A549 (cell line): ENCODE measurements around the gene DPYSL3.

ENCODE experiments used
- EP300 ChIP-seq, 2 experiments: fragments of >200 bp; sonication (Bioruptor Twin); formaldehyde crosslinking; IDR thresholded peaks; 2 replicates in 1 of 2; 3 replicates in 1 of 2; pipeline ENCODE4 v1.6.1; 2016 to 2017
- ESRRA ChIP-seq: fragments of 150-350 bp; IDR thresholded peaks from 2 replicates; pipeline ENCODE4 v1.6.1; 2014; ENCODE audit warnings: mild to moderate bottlenecking, low read length, borderline replicate concordance
- FOXS1 ChIP-seq: fragments of 250-450 bp; sonication (Bioruptor Pico); IDR thresholded peaks from 2 replicates; pipeline ENCODE4 v1.5.0; 2020; ENCODE audit warnings: mild to moderate bottlenecking, moderate library complexity
- JUN ChIP-seq, 2 experiments: fragments of >200 bp; sonication (Bioruptor Twin); formaldehyde crosslinking; IDR thresholded peaks; 2 replicates in 1 of 2; 3 replicates in 1 of 2; pipeline ENCODE4 v1.6.1; 2016 to 2017
- NFE2L2 ChIP-seq: fragments of 150-350 bp; conservative IDR thresholded peaks from 2 replicates; pipeline ENCODE4 v1.6.1; 2014; ENCODE audit warnings: low read length
- POLR2A ChIP-seq: IDR thresholded peaks from 2 replicates; pipeline ENCODE4 v1.6.1; 2012; ENCODE audit warnings: mild to moderate bottlenecking, low read length
- RAD21 ChIP-seq, 2 experiments: fragments of >200 bp in 1 of 2; sonication (Bioruptor Twin) in 1 of 2; formaldehyde crosslinking in 1 of 2; IDR thresholded peaks in 1 of 2; conservative IDR thresholded peaks in 1 of 2; 2 replicates in 1 of 2; 3 replicates in 1 of 2; pipeline ENCODE4 v1.6.1; 2012 to 2018; ENCODE audit warnings: inconsistent platforms in 1 of 2
- REST ChIP-seq: fragments of 200-600 bp; sonication (generic); IDR thresholded peaks from 2 replicates; pipeline ENCODE4 v1.6.1; 2016; ENCODE audit warnings: antibody characterized with exemption, mild to moderate bottlenecking, moderate library complexity
- RFX5 ChIP-seq: fragments of 450-650 bp; IDR thresholded peaks from 2 replicates; pipeline ENCODE4 v1.7.1; 2014; ENCODE audit warnings: antibody characterized with exemption, mild to moderate bottlenecking, moderate library complexity
- RNF2 ChIP-seq: fragments of 200-600 bp; sonication (generic); IDR thresholded peaks from 2 replicates; pipeline ENCODE4 v1.6.1; 2016; ENCODE audit warnings: low read depth, mild to moderate bottlenecking, antibody characterized with exemption, moderate library complexity, borderline replicate concordance
- TFCP2L1 ChIP-seq: fragments of 250-450 bp; sonication (Bioruptor Pico); IDR thresholded peaks from 2 replicates; pipeline ENCODE4 v1.5.0; 2021; ENCODE audit warnings: mild to moderate bottlenecking
- TF ChIP-seq, protein P1 (sequence below): fragments of >200 bp; sonication (Bioruptor Twin); formaldehyde crosslinking; IDR thresholded peaks from 3 replicates; pipeline ENCODE4 v1.5.1; 2016
- TF ChIP-seq, protein P2 (sequence below): fragments of 150-350 bp; IDR thresholded peaks from 2 replicates; pipeline ENCODE4 v1.6.1; 2014; ENCODE audit warnings: low read depth, mild to moderate bottlenecking, low read length
- TF ChIP-seq, protein P3 (sequence below): fragments of >200 bp; sonication (Bioruptor Twin); formaldehyde crosslinking; IDR thresholded peaks from 3 replicates; pipeline ENCODE4 v1.6.1; 2016

DNA sequence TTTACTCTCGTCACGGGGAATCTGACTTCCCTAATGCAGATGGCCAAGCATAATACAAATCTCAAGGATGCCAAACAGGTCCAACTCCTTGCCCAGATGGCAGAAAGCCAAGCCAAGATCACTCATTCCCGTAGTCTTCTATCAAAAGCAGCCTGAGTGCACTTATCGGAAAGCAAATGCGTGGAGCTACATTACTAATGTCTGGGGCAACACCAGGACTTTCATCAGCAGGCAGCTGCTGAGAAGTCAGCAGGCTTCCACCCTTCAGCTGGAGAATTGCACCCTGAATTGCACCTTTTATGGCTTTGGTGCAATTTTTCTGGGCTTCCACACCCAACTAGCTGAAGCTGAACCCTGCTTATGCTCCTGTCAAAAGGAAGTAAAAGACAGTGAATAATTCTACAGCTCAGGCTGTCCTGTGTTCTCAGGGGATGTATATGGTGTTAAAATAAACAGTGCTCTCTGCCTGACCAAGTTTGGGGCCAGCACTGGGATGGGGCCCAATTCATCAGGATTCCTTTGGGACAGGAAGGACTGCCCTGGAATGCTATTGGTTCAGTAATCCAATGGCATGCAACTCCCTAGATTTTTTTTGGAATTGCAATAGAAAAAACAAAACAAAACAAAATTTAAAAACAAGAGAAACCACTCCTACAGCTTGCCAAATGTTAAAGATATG is 92.6 kb downstream of the DPYSL3 start:
- TF ChIP-seq EP300 (IDR thresholded peaks at IDR 0.05), result no peak
- TF ChIP-seq, protein P1, sequence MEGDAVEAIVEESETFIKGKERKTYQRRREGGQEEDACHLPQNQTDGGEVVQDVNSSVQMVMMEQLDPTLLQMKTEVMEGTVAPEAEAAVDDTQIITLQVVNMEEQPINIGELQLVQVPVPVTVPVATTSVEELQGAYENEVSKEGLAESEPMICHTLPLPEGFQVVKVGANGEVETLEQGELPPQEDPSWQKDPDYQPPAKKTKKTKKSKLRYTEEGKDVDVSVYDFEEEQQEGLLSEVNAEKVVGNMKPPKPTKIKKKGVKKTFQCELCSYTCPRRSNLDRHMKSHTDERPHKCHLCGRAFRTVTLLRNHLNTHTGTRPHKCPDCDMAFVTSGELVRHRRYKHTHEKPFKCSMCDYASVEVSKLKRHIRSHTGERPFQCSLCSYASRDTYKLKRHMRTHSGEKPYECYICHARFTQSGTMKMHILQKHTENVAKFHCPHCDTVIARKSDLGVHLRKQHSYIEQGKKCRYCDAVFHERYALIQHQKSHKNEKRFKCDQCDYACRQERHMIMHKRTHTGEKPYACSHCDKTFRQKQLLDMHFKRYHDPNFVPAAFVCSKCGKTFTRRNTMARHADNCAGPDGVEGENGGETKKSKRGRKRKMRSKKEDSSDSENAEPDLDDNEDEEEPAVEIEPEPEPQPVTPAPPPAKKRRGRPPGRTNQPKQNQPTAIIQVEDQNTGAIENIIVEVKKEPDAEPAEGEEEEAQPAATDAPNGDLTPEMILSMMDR, result no peak
- no peak for TF ChIP-seq ESRRA
- TF ChIP-seq TFCP2L1 (CRISPR knock-in tag), result no peak
- TF ChIP-seq RAD21 (conservative IDR thresholded peaks at IDR 0.05 in 1 of 2, IDR thresholded peaks at IDR 0.05 in 1 of 2), result no peak
- TF ChIP-seq, protein P2, sequence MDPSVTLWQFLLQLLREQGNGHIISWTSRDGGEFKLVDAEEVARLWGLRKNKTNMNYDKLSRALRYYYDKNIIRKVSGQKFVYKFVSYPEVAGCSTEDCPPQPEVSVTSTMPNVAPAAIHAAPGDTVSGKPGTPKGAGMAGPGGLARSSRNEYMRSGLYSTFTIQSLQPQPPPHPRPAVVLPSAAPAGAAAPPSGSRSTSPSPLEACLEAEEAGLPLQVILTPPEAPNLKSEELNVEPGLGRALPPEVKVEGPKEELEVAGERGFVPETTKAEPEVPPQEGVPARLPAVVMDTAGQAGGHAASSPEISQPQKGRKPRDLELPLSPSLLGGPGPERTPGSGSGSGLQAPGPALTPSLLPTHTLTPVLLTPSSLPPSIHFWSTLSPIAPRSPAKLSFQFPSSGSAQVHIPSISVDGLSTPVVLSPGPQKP, result no peak
- TF ChIP-seq, protein P3, sequence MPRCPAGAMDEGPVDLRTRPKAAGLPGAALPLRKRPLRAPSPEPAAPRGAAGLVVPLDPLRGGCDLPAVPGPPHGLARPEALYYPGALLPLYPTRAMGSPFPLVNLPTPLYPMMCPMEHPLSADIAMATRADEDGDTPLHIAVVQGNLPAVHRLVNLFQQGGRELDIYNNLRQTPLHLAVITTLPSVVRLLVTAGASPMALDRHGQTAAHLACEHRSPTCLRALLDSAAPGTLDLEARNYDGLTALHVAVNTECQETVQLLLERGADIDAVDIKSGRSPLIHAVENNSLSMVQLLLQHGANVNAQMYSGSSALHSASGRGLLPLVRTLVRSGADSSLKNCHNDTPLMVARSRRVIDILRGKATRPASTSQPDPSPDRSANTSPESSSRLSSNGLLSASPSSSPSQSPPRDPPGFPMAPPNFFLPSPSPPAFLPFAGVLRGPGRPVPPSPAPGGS, result no peak
- no peak for TF ChIP-seq POLR2A
- TF ChIP-seq RNF2, result no peak
- TF ChIP-seq JUN (IDR thresholded peaks at IDR 0.05), result no peak
- TF ChIP-seq FOXS1 (CRISPR knock-in tag), result no peak
- no peak for TF ChIP-seq NFE2L2
- no peak for TF ChIP-seq REST
- no peak for TF ChIP-seq RFX5
